KOPT-K1 (cell line): ENCODE data around the gene BBLN.

ENCODE experiments used
- H3K27ac ChIP-seq: fragments of 200-600 bp; sonication (generic); 2 replicates; pipeline ENCODE4 v1.5.1; 2016; ENCODE audit warnings: antibody characterized with exemption, mild to moderate bottlenecking, low read depth, low read length; ENCODE audit not compliant: poor library complexity, severe bottlenecking
- H3K36me3 ChIP-seq: fragments of 200-600 bp; sonication (generic); 2 replicates; pipeline ENCODE4 v1.5.1; 2017; ENCODE audit warnings: antibody characterized with exemption, mild to moderate bottlenecking, low read length, moderate library complexity; ENCODE audit not compliant: insufficient read depth
- H3K9me3 ChIP-seq: fragments of 200-600 bp; sonication (generic); 2 replicates; pipeline ENCODE4 v1.5.1; 2017; ENCODE audit warnings: antibody characterized with exemption, low read length, mild to moderate bottlenecking; ENCODE audit not compliant: insufficient read depth, poor library complexity, severe bottlenecking

Gene BBLN

DNA sequence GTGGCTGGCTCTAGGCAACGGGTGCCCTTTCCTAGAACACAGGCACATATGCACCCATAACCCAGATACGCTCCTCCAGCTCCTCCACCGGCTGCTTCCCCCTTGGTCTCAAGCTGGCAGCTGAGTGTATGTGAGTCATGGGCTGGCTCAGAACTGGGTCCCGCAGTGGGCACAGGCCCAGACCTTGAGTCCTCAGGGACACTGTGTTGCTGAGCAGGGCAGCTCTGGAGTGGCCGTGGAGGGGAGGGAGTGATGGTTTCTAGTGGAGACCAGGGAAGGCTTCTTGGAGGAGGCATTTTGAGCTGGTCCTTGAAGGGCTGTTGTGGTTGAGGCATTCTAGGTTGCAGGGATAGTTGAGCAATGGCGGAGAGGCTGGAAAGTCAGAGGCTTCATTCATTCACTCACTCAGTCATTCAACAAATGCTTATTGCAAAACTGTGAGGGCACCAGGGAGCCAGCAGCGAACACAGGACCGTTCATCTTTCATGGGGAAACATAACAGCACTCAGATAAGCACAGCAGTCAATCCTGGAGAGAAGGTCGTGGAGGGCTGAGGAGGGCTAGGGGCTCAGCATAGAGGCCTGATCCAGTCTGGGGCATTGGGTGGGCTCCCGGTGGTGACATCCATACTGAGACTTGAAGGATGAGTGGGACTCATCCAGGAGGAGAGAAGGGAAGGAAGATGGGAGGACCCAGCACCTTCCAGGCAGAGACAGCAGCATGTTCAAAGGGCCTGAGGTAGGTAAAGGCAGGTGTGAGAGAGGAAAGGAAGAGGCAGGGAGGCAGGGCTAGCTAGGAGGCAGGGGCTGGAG lies 2.4 kb downstream of the BBLN start:
- Histone ChIP-seq H3K9me3 (no peaks in the 10 kb centered on the region), H3K36me3 (peaks cover 52% of the 10 kb centered on the region), H3K27ac (no peak overlapping the region)

- Histone ChIP-seq H3K27ac (no peak overlapping the region), H3K9me3 (no peaks in the 10 kb centered on the region), H3K36me3 (peaks cover 58% of the 10 kb centered on the region)
Observed at GRCh38 chr9:128163027-128163515, 3.0 kb downstream of the BBLN start.

GRCh38 chr9:128163523-128164306 lies 3.6 kb downstream of the BBLN start:
- peaks cover 65% of the 10 kb centered on the region for H3K36me3 ChIP-seq
- H3K27ac ChIP-seq, result no peak overlapping the region
- no peaks in the 10 kb centered on the region for H3K9me3 ChIP-seq

- Histone ChIP-seq H3K9me3 (no peaks in the 10 kb centered on the region), H3K36me3 (peaks cover 71% of the 10 kb centered on the region), H3K27ac (no peak overlapping the region)
Observed at GRCh38 chr9:128164307-128164885, 4.3 kb downstream of the BBLN start.

GRCh38 chr9:128166169-128166568 lies 6.1 kb downstream of the BBLN start:
- Histone ChIP-seq H3K36me3 (peaks cover 89% of the 10 kb centered on the region), H3K27ac (no peak overlapping the region), H3K9me3 (no peaks in the 10 kb centered on the region)

DNA sequence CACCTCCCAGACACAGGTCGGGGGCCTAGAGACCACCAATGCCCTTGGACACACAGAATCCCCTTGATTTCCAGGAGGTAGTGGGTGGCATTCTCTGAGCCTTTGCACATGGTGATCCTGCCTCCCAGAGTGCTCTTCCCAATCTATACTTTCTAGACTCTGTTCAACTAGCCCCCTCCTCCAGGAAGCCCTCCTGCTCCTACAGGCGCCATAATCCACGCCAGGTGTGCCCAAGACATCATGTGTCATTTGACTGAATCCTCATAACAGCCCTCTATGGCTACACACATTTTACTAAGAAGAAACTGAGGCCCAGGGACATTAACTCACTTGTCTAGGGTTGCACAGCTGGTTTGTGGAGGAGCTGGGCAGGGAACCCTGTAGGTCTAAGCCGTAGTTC lies 7.1 kb downstream of the BBLN start:
- H3K9me3 ChIP-seq, result no peaks in the 10 kb centered on the region
- H3K27ac ChIP-seq, result no peak overlapping the region
- peaks cover 85% of the 10 kb centered on the region for H3K36me3 ChIP-seq

DNA sequence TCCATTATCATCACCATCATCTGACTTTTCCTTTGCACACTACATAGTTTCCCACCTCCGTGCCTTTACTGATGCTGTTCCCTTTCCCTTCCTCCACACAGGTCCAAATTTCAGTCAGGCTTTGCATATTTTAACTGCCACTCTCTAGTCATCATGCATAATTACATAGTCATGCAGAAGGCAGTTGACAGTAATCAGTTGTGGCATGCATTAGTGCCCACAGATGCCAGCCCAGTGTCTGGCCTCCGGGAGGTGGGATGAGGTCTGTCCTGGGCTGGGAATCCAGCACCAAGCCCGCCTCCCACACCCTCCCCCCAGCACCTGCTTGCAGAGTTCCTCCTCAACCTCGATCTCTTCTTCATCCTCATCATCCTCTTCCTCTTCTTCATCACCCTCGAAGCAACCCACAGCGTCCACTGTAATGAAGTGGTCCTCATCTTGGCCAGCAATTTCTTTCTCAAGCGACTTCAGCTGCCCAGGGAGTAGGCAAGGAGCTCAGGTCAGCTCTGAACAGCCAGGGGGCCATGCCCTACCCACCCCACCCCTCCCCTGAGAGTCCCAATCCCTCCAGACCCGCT lies 8.8 kb downstream of the BBLN start:
- Histone ChIP-seq H3K9me3 (no peaks in the 10 kb centered on the region), H3K27ac (no peak overlapping the region), H3K36me3 (peaks cover 69% of the 10 kb centered on the region)

DNA sequence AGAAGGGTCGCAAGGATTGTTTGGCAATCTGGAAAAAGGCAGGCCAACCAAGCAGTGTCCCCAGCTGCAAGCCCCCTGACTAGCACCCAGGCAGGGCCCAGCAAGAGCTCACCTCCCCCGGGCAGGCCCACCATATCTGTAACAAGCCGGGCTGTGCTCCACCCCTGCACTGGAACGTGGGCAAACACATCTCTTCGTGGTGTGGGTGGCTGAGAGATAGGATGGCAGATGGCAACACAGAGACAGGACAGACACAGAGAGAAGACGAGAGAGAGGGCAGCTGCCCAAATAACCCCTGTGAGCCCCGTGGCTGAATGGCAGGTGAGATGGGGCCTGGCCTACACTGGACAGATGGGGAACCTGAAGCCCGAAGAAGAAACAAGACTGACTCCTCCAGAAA lies 9.4 kb downstream of the BBLN start:
- Histone ChIP-seq H3K36me3 (peaks cover 62% of the 10 kb centered on the region), H3K27ac (no peak overlapping the region), H3K9me3 (no peaks in the 10 kb centered on the region)

GRCh38 chr9:128169925-128170324 lies 9.9 kb downstream of the BBLN start:
- Histone ChIP-seq H3K36me3 (peaks cover 60% of the 10 kb centered on the region), H3K9me3 (no peaks in the 10 kb centered on the region), H3K27ac (no peak overlapping the region)

DNA sequence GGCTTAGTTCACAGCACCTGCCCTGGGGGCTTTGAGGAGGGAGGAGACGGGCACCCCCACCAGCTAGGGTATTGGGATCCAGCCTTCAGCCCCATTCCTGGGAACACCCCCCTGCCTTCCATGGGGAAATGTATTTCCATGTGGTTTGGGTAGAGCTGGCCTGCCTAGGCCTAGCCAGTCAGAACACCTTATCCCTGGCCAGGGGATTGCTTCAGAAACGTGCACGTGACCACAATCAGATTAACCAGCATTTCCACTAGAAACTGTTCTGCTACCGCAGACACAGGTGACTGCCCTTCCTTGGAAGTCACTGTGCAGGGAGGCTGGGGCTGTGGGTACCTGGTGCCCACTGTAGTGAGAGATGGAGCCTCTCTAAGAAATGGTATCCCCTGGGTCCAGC lies 14.0 kb downstream of the BBLN start:
- H3K27ac ChIP-seq, result no peak overlapping the region
- peaks cover 66% of the 10 kb centered on the region for H3K36me3 ChIP-seq
- peaks cover 4% of the 10 kb centered on the region for H3K9me3 ChIP-seq

DNA sequence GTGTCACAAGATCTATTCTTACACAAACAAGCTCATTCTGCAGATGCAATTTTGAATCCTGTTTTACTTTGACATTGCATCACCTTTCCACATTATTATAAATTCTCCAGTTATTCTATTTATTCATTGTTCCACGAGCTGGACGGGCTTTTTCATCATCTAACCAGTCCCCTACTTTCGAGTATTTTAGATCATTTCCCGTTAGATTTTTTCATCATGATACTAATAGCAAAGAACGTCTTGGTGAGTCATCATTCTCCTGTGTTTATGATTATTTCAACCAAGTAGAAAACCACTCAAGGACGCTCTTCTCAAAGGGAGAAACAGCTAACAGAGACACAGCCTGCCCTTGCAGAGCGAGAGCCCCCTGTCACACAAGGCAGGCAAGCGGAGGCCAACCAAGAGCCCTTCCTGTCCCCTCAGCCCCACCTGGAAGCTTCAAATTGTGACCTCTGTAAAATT lies 15.1 kb downstream of the BBLN start:
- Histone ChIP-seq H3K9me3 (peaks cover 15% of the 10 kb centered on the region), H3K36me3 (peaks cover 66% of the 10 kb centered on the region), H3K27ac (no peak overlapping the region)

GRCh38 chr9:128175726-128176125 lies 15.7 kb downstream of the BBLN start:
- peaks cover 18% of the 10 kb centered on the region for H3K9me3 ChIP-seq
- peaks cover 66% of the 10 kb centered on the region for H3K36me3 ChIP-seq
- no peak overlapping the region for H3K27ac ChIP-seq

DNA sequence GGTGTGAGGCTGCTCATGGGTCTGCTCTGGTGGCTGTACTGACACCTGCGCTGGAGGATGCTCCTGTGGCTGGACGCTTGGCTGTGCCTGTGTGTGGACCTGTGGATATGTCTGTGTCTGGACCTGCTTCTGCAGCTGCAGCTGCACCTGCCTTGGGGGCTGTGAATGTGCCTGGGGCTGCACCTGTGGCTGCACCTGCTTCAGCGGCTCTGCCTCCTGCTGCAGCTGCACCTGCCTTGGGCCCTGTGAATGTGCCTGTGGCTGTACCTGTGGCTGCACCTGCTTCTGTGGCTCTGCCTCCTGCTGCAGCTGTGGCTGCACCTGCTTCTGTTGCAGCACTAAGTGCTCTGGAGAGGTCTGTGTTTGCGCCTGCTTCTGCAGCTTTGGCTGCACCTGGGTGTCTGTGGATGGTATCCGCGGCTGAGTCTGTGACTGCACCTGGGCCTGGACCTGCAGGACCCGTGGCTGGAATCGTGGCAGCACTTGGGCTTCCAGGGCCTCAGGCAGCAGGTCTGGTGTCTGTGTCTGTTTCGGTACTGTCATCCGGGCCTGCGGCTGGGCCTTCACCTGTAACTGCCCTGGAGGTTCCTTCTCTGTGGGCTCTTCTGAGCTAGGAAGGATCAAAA lies 18.9 kb downstream of the BBLN start:
- Histone ChIP-seq H3K27ac (no peak overlapping the region), H3K36me3 (peaks cover 79% of the 10 kb centered on the region), H3K9me3 (peaks cover 18% of the 10 kb centered on the region)

- peaks cover 18% of the 10 kb centered on the region for H3K9me3 ChIP-seq
- peaks cover 78% of the 10 kb centered on the region for H3K36me3 ChIP-seq
- H3K27ac ChIP-seq, result no peak overlapping the region
Observed at GRCh38 chr9:128180001-128180400, 19.9 kb downstream of the BBLN start.
